Limb (tissue), 2 donors: ENCODE data around the gene PIGN.
A peak's percentile ranks its signal among the peaks of the same experiment; 100 is the strongest.

ENCODE experiments used
- DNase-seq, 2 donors: peaks; one replicate each; pipeline ENCODE4 v3.0.0-alpha.2; 2016; ENCODE audit errors: extremely low spot score in 2 of 2

Gene PIGN

DNA sequence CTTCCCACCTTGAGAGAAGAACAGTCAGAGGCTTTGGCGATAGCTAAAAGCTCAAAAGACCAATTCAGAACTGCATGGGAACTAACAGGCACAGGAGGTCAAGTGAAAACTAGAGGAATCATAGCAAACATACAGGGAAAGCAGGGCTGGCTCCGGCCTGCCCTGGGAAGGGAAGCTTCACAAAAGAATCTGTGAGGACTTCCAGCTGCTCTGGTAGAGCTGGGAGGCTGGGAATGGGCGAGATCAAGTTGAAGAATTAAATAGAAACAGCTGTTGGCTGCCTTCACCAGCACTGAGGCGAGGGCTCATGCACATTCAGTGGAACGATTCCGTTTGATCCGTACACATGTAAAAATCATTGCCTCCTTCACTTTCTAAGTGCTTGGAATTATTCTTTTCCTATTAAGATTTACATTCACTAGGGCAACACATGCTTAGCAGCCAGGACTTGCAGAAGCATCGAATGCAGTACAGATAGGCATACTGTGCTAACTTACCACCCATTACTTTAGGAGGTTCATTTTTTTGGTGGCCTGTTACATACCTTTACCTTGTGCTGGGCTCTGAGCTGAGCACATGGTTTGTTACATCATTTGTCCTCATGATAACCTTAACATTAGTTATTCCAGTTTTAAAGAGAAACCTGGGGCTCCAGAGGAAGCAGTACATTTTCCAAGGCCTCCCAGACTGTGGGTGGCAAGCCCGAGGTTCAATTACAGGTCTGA lies 168.7 kb downstream of the PIGN start:
- DNase-seq, result peak; percentile 72 to 93

DNA sequence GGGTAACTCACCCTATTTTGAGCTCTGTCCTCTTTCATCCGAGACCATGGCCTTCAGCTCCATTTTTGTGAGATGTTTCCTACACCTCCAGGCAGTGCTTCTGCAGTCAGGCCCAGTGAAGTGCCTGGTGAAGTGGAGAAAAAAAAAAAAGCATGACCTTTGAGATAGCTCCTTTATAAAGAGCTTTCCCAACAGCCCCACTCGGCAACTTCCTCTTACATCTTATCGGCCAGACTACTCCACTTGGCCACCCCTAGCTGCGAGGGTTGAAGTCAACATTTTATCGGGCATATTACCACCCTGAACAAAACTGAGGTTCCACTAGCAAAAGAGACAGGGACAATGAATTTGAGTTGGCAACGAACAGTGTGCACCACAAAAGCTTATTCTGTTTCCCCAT lies 169.2 kb downstream of the PIGN start:
- DNase-seq, result no peak

DNA sequence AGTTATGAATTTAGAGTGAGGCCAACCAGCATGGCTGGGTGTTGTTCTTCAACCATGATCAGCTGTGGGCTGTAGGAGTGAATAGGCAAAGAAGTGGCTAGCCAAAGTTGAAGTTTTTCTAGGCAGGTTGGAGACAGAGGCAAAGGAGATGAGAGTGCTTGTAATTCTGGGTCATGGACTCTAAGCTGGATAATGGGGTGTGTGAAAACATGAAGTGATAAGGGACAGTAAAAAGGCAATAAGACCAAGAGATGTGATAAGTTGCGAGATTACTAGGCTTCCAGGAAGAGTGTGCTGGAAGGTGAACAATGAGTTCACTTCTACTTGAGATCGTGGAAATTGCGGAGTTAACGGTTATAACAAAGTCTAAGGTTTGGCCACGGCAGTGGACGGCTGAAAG lies 175.4 kb downstream of the PIGN start:
- DNase-seq, result no peak

DNA sequence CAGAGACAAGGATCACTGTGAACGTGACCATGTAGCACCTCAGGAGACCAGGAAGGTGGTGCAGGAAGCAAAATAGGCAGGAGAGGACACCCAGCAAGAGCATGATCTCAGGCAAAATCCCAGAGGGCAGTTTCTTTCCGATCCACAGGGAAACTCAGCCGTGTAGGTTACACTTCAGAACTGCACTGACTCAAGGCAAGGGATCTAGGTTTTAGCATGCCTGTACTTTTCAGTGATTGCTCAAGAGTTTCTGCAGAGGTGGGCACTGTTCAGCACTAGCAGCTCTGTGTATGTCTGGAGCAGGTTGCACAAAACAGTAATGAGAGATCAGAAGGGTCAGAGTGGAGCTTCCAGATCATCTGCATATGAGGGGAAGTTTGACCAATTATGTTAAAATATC lies 177.3 kb downstream of the PIGN start:
- no peak for DNase-seq

DNA sequence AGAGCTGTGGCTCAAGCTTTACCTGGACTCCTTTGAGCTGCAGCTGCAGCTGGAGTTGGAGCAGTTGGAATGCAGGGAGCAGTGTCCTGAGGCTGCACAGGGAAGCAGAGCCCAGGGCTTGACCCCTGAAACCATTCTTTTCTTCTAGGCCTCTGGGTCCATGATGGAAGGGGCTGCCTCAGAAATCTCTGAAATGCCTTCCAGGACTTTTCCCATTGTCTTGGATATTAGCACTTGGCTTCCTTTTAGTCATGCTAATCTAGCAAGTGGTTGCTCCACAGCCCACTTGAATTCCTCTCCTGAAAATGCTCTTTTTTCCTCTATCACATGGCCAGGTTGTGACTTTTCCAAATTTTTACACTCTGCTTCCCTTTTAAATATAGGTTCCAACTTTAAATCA lies 185.5 kb downstream of the PIGN start:
- DNase-seq, result no peak

DNA sequence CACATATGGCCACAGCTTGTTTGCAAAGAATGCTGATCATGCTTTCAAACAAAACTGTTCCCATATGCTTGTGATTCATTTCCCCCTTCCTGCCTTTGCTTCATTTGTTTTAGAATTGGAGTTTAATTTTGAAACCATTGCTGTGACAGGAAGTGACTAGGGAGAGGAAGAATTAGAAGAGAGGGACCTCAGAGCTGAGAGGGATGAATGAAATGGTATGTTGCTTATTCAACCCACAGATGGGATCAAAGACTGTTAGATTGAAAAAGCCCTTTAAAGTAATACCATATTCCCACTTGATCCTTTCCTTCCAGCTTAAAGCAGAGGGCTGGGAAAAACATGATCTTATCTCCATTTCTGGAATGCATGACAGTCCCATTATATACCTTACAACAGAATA lies 187.9 kb downstream of the PIGN start:
- peak in 1 of 2 donors; percentile 12 for DNase-seq

DNA sequence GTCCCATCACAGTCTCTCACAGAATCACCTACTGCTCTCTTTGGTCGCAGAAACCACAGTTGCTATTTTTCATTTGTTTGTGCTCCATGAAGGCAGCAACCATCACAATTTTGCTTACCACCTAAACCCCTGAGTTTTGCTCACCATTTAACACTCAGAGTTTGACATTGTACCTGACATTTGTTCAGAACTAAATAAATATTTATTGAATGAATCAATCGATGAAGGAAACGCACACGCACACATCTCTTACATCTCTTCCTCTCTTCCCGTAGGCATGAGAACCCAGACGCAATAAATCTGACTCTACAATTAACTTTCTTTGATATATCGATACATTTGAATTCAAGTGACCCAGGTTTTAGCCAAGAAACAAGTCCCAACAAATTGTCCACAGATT lies 188.5 kb downstream of the PIGN start:
- no peak for DNase-seq

DNA sequence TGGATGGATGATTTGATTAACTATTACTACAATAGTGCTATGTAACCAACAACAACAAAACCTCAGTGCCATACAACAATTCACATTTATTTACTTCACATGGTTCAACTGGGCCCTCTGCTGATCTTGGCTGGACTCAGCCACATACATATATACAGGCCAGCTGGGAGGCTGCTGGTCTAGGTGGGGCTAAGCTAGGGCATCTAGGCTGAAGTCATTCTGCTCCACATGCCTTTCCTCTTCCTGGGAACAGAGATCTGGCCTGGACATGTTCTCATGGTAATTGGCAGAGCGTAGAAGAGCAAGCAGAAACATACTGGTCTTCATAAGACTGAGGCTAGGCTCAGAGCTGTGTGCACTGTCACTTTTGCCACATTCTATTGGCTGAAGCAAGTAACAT lies 191.2 kb downstream of the PIGN start:
- no peak for DNase-seq

DNA sequence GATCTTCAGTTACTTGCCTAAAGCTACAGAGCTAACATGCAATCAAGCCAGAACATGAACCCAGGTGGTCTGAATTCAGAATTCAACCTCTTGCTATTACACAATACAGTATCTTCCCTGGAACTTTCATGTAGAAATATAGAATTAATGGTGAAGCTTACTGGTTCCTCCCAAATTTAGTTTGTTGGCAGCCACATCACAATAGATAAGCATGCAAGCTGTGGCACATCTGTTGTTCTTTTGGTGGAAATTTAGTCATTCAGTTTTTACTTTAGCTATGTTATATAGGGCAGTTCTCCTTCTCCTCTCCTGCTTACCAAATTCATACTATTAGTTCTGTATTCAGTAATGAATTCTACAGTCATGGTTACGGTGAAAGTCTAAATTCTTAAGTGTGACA lies 193.0 kb downstream of the PIGN start:
- no peak for DNase-seq

DNA sequence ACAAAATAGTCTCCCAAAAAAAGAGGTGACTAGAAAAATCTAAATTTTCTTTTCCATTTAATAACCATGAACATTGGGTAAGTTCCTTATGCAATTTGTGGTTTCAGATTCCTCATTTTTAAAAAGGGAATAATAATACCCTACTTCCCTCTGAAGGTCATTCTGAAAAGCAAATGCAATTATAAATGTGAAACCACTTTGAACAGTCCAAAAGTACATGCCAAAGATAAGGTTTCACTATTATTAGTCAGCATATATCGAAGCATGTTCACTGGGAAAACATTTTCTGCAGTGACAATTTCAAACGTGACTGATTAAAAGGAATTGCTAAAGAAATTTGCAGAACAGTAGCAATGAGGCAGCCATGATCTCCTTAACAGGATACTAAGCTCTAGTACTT lies 193.9 kb downstream of the PIGN start:
- DNase-seq, result no peak

DNA sequence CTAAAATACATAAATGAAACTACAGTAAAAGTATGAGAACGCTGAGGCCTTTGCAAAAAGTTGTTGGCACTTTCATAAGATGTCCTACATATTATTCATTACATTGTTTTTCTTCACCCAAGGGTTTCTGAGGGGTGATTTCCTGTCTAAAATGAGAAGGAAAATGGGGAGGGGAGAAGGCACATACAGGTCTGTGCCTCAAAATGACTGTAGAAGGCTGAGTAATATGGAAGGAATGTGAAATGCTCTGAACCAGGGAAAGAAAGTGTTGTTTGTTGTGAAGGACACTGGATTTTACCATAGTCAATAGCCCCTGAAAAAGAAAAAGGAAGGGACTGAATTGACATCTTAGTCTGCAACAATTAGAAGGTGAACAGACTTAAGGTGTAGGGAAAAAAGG lies 194.6 kb downstream of the PIGN start:
- DNase-seq, result no peak

DNA sequence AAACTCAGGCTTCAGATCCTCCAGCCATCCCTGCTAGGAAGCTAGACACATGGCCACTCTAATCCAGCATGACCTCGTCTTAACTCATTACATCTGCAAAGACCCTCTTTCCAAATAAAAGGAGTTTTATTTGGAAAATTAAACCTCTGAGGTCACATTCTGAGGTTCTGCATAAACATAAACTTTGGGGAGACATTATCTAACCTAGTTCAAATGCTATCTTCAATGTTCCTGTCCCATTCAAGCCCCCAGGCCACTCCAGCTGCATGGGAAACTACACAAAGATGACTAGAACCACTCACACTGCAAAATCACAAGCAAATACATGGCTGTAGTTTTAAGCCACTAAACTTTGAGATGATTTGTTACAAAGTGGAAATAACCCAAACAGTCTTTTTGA lies 195.0 kb downstream of the PIGN start:
- no peak for DNase-seq

DNA sequence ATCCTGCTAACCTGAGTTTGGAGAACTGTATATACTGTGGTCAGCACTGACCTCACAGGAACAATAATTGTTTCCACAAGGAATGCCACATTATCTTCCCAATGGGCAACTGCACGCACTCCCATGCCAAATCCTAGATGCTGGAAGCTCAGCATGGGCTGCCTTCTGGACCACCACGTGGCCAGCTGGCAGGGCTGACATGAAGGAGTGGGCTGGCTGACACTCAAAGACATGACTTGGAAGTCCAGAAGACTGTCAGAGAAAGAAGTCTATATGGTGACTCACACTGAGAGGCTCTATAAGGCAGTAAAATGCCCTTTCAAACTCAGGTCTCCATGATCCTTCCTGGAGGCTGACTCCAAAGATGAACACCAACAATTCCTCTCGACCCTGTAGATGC lies 195.7 kb downstream of the PIGN start:
- DNase-seq, result no peak
